NCI-H1930 (cell line): ENCODE data around the gene BNC2.
"Not testable (repeated sequence)": the region's sequence is repeated elsewhere in the genome, so short reads cannot be mapped to it uniquely, and the experiment has no call there.

ENCODE experiments used
- DNase-seq, 2 experiments: peaks; one replicate each; lab custom pipeline; 2025; lab: John Stamatoyannopoulos, UW

BNC2 gene

DNA sequence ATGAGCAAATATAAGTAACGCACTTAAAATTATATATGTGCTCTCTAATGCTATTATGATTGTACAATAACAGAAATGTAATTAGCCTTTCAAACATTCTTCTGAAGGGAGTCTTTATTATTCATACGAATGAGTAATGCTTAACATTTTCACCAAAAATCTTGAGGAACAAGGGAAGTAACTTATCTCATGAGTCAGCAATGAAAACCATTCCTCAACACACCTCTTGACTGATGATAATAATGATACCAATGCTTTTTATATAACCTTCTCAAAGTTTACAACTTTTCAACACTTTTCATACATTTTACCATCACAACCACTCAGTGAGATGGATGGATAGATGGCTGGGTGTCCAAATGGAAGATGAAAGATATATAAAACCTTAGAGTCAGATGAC is 369.3 kb downstream of the BNC2 start:
- DNase-seq: no peak

DNA sequence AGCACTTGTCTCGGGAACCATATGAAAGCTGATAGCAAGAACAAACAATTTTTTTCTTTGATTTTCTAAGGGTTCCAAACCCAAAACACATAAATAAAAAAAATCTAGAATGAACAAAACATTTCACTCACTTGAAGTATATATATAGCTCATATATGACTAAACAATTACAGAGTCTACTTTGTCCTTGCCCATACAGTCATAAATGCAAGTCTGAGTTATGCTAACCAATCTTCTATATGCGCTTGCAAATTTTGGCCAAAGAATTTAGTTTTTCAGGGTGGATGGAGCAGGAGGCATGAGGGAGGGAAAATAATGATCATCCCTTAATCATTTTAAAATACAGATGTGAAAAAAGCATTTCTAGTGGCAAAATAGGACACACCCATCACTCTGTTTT is 370.1 kb downstream of the BNC2 start:
- DNase-seq: no peak

DNA sequence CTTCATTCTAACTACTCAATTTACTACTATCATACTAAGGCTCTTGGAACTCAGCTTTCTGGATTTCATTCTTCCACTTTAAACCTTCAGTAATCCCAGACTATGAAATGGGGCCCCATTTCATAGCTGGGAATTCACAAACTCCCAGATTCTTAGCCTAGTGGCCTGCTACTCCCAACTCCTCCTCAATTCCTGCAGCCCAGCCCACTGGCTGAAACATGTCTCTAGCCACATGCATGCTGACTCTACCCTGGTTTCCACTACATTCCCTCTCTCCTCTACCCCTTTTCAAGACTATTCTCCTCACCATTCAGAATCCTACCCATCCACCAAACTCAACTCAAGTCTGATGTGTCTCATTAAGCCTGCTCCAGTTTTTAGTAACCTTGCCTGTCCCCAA is 370.6 kb downstream of the BNC2 start:
- DNase-seq: no peak

DNA sequence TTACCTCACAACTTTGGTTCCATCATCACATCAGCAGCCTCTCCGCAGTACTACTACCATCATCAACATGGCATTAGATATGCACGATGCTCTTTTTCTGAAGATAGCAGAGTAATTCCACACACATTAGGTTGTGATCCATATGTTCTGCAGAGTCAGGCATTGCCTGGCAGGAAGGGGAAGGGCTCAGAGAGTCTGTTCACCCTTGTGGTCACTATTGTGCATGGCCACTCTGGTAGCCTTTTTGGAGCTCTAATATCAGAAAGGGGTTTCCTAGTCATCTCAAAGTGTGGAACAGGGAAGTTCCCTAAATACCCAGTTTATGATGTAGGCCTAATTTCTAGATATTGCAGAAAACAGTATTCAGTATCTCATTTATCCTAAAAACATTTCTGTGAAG is 373.6 kb downstream of the BNC2 start:
- DNase-seq: no peak

DNA sequence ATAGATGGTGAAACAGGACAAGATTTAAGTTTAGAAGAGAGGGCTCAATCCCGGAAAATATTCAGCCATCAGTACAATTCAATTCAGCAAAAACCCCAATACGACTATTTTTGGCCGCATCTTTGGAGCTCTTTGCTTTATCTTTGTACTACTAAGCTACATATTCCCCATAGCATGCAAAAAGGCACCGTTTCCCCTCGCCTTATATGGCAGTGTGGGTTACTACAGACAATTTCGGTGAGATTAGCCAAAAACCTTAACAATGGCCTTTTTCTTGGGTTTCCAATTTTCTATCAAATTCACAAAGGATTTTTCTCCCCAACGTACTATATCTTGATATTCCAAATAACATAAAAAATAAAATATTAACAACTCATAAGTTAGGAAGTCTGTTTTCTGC is 382.6 kb downstream of the BNC2 start:
- DNase-seq: no peak

DNA sequence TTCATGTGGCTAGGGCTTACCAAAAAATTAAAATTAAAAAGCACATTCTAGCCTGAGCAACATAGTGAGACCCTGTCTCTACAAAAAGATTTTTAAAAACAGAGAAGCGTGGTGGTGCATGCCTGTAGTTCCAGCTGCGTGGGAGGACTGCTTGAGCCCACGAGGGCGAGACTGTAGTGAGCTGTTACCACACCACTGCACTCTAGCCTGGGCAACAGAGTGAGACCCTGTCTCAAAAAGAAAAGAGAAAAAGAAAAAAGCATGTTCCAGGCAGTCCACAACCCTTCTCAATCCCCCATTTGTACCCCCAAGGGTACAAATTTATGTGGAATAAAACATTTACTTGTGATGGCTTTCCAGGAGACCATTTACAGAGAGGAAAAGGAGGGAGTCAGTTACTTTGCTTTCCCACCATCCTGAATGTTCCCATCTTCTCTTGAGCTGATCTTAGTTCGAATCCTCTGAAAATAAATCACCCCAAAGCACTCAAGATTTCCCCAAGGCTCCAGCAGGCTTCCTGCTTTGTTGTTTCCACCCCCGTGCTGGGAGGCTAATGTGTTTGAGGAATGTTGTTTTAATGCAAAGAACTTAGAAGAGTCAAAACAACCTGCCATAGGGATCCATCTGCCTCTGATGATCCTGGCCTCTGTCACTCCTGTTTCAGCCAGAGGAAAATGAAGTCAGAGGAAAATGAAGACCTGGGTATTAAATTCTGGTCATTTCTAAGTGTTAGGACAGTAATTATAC is 384.7 kb downstream of the BNC2 start:
- DNase-seq: no peak

DNA sequence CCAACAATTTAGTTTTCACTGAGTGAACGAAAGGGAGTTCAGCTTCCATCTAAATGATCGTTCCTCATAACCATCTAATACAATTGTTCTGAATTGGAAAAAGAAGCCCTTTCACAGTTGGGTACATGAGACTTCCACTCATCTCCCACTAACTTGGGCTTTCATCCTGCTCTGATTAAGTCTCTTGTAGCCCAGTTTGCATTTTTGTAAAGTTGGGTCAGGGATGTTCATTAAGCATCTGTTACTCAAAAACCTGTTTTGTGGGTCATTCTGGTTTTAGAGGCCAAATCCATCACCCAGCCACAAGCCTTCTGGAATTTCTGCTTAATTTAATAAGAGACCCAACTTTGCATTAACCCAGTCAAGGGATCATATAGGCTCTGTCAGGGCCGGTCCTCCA is 385.3 kb downstream of the BNC2 start:
- no peak for DNase-seq

DNA sequence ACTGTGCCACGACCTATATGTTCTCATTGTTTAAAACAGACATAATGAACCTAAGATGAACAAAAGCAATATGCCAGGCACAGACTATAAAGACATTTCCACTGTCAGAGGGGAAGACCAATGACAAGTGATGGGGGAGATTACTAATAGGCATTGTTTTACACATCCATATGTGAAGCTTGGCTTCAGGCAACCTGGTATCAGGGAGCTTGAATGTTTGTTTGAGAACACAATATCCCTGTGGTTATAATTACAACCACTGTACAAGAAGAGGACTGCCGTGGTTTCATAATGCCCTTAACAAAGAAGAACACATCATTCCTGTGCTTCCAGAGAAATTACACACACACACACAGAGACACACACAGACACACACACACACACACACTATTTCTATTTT is 385.7 kb downstream of the BNC2 start:
- no peak for DNase-seq

DNA sequence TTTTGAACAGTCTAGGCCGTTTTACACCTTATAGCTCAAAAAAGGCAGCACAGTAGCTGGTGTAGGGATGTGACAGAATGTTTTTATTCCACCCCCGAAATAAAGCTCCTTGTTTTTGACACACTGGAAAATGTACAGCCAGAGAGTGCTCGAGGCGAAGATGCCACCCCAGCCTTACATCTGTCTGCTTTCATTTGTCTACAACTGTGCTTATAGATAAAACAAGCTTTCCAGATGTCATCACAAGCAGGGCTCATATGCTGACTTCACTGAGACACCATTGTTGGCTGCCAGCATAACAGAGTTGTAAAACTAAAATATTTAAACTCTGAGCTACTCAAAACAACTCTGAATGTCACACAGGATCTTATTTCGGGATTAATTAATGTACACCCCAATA is 386.3 kb downstream of the BNC2 start:
- no peak for DNase-seq

DNA sequence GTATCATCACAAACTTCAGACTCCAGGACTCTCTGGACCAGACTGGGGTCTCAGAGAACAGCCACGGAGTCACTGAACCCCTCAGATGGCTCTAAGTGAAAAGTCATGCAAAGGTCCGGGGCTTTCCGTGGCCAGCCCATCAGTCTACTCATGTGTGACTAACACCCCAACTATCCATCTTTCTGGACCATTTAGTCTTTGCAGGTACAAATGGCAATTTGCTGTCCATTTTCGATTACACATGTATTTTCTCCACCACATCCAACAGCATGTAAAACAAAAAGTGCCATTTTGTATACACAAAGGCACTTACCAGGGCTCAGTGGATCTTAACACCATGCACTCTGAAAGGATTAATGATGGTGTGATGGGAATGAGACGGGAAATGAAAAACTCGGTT is 387.7 kb downstream of the BNC2 start:
- DNase-seq: no peak

DNA sequence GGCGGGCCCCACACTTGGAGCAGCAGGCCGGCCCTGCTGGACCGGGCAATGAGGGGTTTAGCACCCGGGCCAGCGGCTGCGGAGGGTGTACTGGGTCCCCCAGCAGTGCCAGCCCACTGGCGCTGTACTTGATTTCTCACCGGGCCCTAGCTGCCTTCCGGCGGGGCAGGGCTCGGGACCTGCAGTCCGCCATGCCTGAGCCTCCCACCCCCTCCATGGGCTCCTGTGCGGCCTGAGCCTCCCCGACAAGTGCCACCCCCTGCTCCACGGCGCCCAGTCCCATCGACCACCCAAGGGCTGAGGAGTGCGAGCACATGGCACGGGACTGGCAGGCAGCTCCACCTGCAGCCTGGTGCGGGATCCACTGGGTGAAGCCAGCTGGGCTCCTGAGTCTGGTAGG is 389.9 kb downstream of the BNC2 start:
- not testable (repeated sequence) for DNase-seq

DNA sequence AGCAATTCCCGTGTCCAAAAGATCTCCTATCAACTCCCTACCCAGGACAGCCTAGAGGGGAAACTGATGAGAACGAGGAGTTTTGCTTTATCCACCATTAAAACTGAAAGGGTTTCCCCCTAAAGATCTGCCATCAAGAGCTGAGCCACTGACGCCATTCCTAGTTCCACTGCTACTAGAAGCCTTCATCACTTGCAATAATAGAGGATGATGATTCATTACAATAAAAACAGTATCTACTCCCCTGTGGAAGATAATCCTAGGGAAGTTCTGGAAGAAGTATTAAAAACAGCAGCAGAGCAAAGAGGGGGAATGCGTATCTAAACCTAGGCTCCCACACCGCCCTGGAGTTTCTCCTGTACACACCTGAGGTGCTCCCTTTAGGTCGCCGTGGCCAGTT is 394.5 kb downstream of the BNC2 start:
- no peak for DNase-seq

DNA sequence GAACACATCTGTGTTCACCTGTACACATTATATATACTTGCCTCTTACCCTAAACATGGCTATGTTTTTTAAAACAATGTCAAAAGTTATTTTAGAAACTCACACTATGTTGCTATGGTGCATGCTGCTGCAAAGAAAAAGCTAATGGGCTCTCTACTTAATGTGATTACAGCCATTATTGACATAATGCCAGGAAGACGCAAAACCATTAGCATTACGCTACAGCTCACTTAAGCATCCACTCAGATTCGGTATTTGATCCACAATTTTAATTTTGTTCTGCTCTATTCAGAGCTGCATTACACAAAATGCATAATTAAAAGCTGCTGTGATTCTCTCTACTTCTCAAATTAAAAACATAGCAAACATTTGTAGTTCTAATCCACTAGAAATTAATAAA is 395.2 kb downstream of the BNC2 start:
- DNase-seq: no peak

DNA sequence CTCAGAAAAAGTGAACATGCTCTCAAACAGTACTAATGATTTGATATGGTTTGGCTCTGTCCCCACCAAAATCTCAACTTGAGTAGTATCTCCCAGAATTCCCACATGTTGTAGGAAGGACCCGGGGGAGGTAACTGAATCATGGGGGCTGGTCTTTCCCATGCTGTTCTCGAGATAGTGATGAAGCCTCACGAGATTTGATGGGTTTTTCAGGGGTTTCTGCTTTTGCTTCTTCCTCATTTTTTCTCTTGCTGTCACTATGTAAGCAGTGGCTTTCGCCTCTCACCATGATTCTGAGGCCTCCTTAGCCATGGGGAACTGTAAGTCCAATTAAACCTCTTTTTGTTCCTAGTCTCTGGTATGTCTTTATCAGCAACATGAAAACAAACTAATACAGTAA is 401.3 kb downstream of the BNC2 start:
- no peak for DNase-seq

DNA sequence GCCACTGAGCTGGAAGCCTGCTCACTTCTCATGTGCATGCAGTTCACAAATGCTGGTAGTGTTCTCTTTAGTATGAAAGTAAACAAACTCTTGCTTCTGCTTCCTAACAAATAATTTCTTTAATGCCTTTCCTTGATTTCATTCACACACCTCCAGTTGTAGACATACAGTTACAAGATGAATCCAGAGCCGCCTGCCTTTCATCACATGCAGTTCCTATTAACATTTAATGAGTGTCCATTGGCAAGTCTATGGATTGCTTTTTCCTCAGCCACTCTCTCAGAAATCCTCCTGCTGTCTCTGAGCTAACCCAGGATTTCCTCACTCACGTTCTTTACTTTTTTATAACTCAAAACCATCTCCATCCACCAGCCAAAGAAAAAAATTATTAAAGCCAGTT is 408.6 kb downstream of the BNC2 start:
- no peak for DNase-seq

DNA sequence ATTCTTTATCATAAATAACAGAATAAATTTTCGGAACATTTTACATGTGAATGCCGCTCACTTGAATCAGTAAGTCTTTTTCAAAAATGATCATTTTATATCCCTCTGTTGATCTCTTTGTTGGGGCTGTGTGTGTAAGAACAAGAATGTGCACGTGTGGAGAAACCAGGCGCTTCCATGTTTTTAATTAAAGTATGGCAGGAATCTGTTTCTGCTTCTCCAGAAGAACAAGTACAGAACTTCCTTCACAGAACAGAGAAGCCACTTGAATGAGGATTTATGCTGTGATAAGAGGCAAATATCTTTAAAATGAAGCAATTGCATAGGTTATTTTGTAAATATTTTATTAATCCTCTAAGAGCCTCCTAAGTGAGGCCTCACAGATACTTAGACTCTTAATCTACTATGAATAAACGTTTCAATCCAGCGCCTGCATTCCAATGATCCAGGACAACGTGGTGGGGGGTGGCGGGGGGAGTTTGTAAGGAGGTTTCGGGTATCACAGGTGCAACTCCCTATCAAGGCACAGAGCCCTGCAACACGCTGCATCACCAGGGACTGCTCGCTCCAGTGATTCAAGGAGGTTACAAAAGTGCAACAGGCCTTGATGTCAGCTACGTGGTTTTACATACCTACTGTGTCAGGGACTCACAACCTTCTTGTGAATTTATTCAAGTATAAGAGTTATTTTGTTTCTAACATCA is 409.2 kb downstream of the BNC2 start:
- DNase-seq: no peak

DNA sequence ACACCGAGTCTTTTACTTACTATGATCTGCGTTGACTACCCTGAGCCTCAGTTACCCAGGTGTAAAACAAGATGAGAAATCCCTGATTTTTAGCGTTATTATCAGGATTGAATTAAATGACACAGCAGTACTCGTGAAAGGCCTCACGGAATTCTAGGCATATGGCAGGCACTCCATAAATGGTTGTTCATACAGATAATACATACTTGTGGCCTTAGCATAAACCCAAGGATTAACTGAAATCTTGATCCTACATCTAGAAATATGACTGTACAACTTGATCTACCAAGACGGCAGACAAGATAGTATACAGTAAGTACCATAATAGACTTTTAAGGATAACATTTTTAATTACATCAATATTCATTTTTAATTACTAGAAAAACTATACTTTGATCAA is 409.8 kb downstream of the BNC2 start:
- no peak for DNase-seq

DNA sequence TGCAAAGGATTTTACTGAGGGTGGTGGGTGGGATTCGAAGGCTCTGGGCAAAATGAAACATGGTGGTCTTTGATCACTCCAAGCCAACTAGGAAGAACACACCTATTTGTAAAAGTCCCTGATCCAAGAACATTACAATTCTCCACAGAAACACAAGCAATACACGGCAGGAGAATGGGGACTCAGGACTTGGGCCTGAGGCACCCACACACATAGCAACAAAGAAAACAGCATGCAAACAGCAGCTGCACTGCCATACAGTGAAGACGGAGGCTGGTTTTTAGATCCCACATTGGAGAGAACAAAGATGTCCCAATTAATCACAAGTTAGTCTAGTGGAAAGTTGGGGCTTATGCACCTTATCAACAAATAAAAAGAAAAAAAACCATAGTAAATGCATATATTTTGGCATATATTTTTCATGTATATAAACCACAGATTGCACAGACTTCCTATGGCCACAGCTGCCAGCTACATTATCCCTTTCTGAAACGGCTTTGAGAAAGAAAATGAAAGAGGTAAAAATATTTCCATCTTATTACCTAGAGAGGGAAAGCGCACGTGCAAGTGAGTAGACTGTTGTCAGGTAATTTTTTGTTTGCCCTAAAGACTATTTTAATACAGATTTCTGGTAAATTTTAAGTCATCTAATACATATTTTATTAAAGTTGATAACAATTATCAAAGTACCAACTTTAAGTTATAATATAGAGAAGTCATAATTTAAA is 410.9 kb downstream of the BNC2 start:
- DNase-seq: no peak

DNA sequence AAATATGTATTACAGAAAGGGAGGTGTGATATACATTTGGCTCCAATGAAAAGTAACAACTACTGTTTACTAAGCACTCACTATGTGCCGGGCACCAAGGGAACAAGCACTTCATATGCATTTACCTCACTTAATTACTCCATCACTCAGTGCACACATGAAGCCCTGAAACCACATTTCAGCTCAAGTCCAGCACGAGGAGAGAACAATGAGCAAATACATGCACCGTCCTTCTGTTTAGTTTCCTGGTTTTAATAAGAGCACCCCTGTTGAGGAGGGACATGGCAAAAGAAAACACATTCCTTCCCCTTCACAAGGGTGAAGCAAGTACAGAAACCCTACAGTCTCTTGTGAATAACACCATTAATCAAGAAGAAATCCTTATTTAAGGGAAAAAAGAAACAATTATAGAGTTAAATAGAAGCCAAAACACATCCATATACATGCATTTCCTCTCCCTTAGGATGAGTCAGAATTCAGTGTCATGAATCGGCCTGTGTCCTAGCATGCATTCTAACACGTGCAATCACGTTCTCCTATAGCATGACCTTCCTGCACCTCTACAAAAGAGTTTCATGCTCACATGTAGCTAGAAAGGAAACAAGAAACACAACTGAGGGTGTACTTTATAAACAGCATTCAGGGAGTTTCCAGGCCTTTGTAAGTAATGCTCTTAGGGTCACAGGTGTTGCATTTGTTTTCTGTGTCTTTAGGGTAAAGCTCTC is 411.6 kb downstream of the BNC2 start:
- DNase-seq: no peak

DNA sequence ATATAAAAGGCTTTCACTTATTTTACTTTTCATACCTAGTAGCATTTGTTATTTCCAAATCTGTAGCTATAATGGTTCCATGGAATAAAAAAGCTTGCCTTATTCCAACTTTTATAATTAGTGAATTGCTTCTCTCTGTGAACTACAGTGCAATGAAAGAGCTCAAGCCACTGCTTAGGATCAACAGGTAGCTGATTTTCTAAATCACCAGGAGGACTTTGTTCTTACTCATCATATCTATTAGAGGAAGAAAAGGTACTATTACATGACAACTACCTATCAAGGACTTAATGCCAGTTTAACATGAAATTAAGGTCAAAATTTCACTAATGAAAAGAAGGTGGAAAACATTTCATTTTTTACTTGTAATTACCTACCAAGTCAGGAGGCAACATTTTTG is 414.6 kb downstream of the BNC2 start:
- DNase-seq: no peak

DNA sequence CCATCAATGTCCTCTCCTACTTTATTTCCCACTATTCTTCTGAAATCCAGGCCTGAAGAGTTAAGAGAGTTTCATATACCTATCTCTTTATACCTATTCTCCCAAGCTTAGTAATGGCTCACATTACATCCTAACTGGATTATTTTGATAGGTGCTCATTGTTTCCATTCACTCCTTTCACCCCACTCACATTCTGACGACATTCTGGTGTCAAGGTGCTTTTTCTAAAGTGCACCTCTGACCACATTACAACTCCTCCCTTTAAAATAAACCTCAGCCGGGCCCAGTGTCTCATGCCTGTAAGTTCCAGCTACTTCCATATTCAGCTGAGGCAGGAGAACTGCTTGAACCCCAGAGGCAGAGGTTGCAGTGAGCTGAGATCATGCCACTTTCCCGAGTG is 417.1 kb downstream of the BNC2 start:
- DNase-seq: no peak

DNA sequence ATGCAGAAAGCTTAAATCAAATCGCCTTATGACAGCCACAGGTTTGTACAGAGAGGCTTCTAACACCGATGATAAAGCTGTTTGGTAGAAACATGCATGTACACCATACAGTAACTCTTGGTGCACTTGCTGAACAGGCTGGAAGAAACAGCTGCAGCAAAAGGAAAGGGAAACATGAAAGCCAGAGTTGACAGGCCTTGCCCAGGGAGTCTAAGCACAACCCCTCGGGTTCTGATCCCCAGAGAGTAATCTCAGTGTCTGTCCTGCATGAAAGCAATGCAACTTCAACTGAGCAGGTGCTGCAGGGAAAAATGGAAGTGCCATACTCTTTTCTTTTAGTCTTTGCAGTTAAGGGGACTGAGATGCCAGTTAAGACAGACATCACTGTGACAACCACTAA is 419.9 kb downstream of the BNC2 start:
- no peak for DNase-seq

DNA sequence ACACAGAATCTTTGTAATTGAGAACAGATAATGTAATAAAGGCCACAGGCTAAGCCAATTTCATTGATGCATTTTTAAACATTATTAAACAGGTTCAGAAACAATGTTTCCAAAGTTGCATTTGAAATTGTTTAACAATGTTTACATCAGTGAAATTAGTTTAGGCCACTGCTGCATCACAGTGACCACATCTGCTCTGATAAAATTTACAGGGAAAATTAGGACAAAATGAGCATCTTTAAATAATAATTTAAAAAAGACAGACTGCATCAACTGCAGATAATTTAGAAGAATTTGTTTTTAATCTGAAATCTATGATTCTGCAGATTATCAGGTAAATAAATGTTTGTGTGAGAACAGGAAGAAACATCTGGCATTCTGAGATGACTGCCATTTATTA is 420.4 kb downstream of the BNC2 start:
- DNase-seq: no peak
